ENCODE data around the gene TMEM138. TPM values are rescaled to one million over a fixed set of nuclear protein-coding genes. Genes with fewer than 3 reads are reported as not detected.

Gene TMEM138
- total and polyA plus RNA-seq, 2 of the 13 experiments (the other 11 are each of a cell fraction or from before 2014, with no cell fraction given): 43.5 to 61.0 TPM

- Histone ChIP-seq H3K27me3 (ENCODE audit: control insufficient read depth in 1 of 2, insufficient read depth in 2 of 2, low read length in 2 of 2) (no peaks in the 10 kb centered on the region), H3K79me2 (ENCODE audit: insufficient read depth, low read length) (peaks cover 40% of the 10 kb centered on the region), H3K36me3 (replicated peaks in 1 of 2; ENCODE audit: control insufficient read depth in 1 of 2, insufficient read depth in 2 of 2, low read length in 2 of 2) (peaks cover 38 to 59% of the 10 kb centered on the region in 2 experiments), H3K9me3 (ENCODE audit: low read length) (no peaks in the 10 kb centered on the region), H3K27ac (ENCODE audit: extremely low read length, insufficient read depth, low read length) (no peak overlapping the region), H3K4me2 (ENCODE audit: low read depth, low read length) (no peak overlapping the region), H3K9ac (ENCODE audit: insufficient read depth, low read depth, low read length) (no peak overlapping the region), H3K4me1 (ENCODE audit: insufficient read depth, low read length) (peaks cover 29% of the 10 kb centered on the region), H4K20me1 (ENCODE audit: insufficient read depth, low read length) (0 out of 2 replicates have a peak, but pooled peaks cover 4% of the 10 kb centered on the region), H2AFZ (ENCODE audit: low read length) (no peak overlapping the region), H3K4me3 (replicated peaks in 1 of 3; ENCODE audit: insufficient read depth in 1 of 3, low read depth in 2 of 3, low read length in 3 of 3) (no peak overlapping the region)
- BruUV-seq (replicated peaks): no TSS peak
- WGBS (ENCODE audit: low lambda C conversion rate): over 99% methylated on average over 24 of the region's 26 CpGs
- in situ Hi-C loops (cut with HindIII; ENCODE audit: extremely low pct_ligation_motif_present, low pct_unique_long_range_greater_than_20kb): loop anchor here (5.0 kb wide), 1 partner anchor 48 kb away; no protein-coding TSS in a partner anchor
- no peak for ATAC-seq
- FAIRE-seq: no peak
- TF ChIP-seq ZSCAN31 (CRISPR knock-in tag; IDR thresholded peaks at IDR 0.05; ENCODE audit: low read depth): no peak
- no peak for TF ChIP-seq ZNF296 (CRISPR knock-in tag; conservative IDR thresholded peaks at IDR 0.05)
- TF ChIP-seq ZNF607 (CRISPR knock-in tag; IDR thresholded peaks at IDR 0.05; ENCODE audit: borderline replicate concordance): no peak
- TF ChIP-seq, protein P1, sequence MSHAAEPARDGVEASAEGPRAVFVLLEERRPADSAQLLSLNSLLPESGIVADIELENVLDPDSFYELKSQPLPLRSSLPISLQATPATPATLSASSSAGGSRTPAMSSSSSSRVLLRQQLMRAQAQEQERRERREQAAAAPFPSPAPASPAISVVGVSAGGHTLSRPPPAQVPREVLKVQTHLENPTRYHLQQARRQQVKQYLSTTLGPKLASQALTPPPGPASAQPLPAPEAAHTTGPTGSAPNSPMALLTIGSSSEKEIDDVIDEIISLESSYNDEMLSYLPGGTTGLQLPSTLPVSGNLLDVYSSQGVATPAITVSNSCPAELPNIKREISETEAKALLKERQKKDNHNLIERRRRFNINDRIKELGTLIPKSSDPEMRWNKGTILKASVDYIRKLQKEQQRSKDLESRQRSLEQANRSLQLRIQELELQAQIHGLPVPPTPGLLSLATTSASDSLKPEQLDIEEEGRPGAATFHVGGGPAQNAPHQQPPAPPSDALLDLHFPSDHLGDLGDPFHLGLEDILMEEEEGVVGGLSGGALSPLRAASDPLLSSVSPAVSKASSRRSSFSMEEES (CRISPR knock-in tag; IDR thresholded peaks at IDR 0.05): no peak
- peak; percentile 63 for TF ChIP-seq ZKSCAN1 (IDR thresholded peaks at IDR 0.05; ENCODE audit: low read length)
- 0 out of 4 replicates have a peak, but pooled peaks of 1 of the 2 experiments have one; percentile 15 for TF ChIP-seq POLR2A (IDR thresholded peaks at IDR 0.05; ENCODE audit: insufficient read depth in 1 of 2, low read depth in 2 of 2, low read length in 2 of 2)
- no peak for TF ChIP-seq FIP1L1 (IDR thresholded peaks at IDR 0.05; ENCODE audit: borderline replicate concordance, insufficient read depth, low read depth, low read length)
- peak; percentile 61 for TF ChIP-seq AGO2 (optimal IDR thresholded peaks at IDR 0.05; ENCODE audit: low read depth, low read length)
- TF ChIP-seq ZBTB20 (CRISPR knock-in tag; IDR thresholded peaks at IDR 0.05; ENCODE audit: borderline replicate concordance, low read depth): no peak
- TF ChIP-seq, protein P2, sequence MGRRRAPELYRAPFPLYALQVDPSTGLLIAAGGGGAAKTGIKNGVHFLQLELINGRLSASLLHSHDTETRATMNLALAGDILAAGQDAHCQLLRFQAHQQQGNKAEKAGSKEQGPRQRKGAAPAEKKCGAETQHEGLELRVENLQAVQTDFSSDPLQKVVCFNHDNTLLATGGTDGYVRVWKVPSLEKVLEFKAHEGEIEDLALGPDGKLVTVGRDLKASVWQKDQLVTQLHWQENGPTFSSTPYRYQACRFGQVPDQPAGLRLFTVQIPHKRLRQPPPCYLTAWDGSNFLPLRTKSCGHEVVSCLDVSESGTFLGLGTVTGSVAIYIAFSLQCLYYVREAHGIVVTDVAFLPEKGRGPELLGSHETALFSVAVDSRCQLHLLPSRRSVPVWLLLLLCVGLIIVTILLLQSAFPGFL (CRISPR knock-in tag; IDR thresholded peaks at IDR 0.05): no peak
- TF ChIP-seq RBFOX2 (IDR thresholded peaks at IDR 0.05; ENCODE audit: low read depth, low read length): peak; percentile 69
- TF ChIP-seq GPN1 (CRISPR knock-in tag; IDR thresholded peaks at IDR 0.05; ENCODE audit: borderline replicate concordance): no peak
- TF ChIP-seq NBN (conservative IDR thresholded peaks at IDR 0.05): no peak
- no peak for TF ChIP-seq ZNF121 (CRISPR knock-in tag; IDR thresholded peaks at IDR 0.05)
- TF ChIP-seq CHD4 (IDR thresholded peaks at IDR 0.05; ENCODE audit: borderline replicate concordance, low read length): no peak
- ChIA-PET POLR2A (interaction anchor here (1.0 to 1.2 kb wide), 2 partner anchors 24 to 47 kb away, joined by 3 read pairs; partner anchors contain the start of gene TMEM138), CTCF (ENCODE audit: low intra/inter-chr PET ratio, low total read pairs) (no interaction called here)
- intact Hi-C loops (cut with micrococcal nuclease; ENCODE audit: unreplicated experiment): loop anchor here (10.0 kb wide), 1 partner anchor 84 kb away; no protein-coding TSS in a partner anchor
- DNase-seq (ENCODE audit: low spot score): no peak
Observed at GRCh38 chr11:61338783-61339489, 23.2 kb upstream of the TMEM138 start.
